GM18517 (cell line): ENCODE results near the gene CHRNB2.

ENCODE experiments used
- ATAC-seq: cut with Tn5 transposase; IDR thresholded peaks from one replicate; pipeline ENCODE4 v1.9.1; 2021; ENCODE audit warnings: mild to moderate bottlenecking, moderate library complexity; ENCODE audit not compliant: unreplicated experiment

The CHRNB2 gene

DNA sequence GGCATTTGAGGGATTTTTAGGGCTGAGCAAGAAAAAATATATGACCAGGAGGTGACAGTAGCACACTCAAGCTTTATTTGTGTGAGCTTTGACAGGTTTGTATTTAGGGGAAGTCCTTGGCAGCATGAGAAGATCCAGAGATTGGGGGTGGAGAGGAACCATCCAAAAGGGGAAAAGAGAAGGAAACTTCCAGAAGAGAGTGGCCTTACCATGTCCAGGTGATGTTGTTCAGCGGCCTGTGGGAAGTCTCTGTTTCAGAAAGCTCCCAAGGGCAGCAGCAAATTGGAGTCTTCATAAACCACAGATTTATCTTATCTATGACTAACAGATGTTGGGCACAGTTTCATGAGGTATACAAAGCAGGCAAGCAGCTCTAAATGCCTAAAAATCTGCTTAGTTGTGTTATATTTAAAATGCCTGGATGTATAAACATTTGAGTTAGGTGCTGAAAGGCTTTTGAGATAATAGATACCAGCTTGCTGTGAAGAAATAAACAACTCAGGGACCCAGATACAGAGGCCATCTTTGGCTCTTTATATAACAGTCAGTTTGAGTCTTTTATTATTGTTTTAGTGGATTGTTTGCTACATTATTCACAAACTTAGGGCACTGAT is 61.6 kb downstream of the CHRNB2 start:
- no peak for ATAC-seq
